Activated CD4-positive, alpha-beta T cell treated with anti-CD3 and anti-CD28 coated beads, Interleukin-2, Interleukin-4, amounts not matched to agents 100 ng/mL and 50 ng/mL, durations not matched to agents 16 hours and 8 hours (primary cell): ENCODE results near the gene KCNJ18.
"Not testable (repeated sequence)": the region's sequence is repeated elsewhere in the genome, so short reads cannot be mapped to it uniquely, and the experiment has no call there.

Experiments
- DNase-seq: peaks from one replicate; pipeline ENCODE4 v3.0.0-alpha.2; 2020; ENCODE audit warnings: low spot score

The KCNJ18 gene

GRCh38 chr17:21691883-21692703 is at the start of gene KCNJ18:
KCNJ18 (plus strand) TSS chr17:21692523; CDS start chr17:21702787, 10,264 bp downstream.
- DNase-seq, result not testable (repeated sequence)

DNA sequence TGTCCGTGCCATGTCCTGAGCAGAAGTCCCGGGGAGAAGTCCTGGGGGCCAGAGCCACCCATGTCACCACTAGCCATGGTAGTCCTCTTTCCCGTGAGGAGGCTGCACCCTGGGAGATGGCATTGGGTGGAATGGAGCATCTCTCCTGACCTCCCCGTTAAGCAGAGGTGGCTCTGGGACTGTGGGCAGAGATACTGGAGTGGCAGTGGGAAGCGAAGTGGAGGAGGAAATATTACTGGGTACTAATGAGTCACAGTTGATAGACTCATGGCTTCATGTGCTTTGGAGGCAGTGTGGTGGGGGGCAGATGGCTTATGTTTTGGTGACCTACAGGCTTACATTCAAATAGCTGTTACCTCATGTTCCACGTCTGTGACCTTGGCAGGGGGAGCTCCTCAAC is 44.2 kb upstream of the KCNJ18 start:
- not testable (repeated sequence) for DNase-seq

DNA sequence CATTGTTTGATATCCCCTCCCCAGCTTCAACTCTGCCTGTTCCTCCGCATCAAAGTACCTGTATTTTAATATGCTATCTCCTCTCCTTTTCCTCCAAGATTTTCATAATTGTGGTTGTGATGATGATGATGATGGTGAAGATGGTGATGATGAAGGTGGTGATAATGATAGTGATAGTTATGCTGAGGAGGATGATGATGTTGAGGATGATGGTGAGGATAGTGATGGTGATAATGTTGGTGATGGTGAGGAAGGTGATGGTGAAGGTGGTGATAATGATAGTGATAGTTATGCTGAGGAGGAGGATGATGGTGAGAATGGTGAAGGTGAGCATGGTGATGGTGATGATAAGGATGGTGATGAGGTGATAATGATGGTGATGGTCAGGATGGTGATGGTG is 42.3 kb upstream of the KCNJ18 start:
- DNase-seq, result not testable (repeated sequence)

DNA sequence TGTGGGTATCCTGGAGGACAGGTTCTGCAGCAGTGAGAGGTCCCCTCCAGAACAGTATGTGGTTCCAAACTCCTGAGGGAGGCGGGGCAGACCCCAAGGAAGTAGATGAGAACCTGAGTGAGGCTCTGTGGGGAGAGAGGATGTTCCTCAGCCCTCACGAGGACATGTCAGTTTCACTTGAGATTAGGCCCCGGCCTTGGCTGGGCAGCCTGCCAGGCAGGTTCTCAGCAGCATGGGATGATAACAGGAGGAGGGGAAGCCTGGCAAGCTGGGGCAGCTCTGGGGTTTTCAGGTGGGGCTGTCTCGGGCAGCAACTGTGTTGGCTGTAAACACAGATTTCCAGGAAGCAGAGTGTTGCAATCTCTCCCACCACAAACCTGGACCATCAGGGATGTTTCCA is 40.3 kb upstream of the KCNJ18 start:
- not testable (repeated sequence) for DNase-seq

DNA sequence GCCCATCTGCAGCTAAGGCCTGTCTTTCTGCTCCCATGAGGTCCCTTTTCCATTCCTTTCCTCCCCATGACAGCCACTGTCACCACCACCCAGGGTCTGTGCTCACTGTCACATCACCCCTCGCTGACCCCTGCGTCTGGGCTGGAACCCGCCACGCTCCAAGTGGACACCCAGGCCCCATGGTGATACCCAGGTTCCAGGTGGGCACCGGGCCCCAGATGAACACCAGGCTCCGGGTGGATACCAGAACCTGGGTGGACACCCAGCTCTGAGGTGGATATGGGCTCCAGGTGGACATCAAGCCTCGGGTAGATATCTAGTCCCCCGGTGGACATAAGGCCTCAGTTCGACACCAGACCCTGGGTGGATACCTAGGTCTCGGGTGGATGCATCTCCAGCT is 39.1 kb upstream of the KCNJ18 start:
- not testable (repeated sequence) for DNase-seq

- not testable (repeated sequence) for DNase-seq
Measured at GRCh38 chr17:21656518-21657309, 35.6 kb upstream of the KCNJ18 start.

DNA sequence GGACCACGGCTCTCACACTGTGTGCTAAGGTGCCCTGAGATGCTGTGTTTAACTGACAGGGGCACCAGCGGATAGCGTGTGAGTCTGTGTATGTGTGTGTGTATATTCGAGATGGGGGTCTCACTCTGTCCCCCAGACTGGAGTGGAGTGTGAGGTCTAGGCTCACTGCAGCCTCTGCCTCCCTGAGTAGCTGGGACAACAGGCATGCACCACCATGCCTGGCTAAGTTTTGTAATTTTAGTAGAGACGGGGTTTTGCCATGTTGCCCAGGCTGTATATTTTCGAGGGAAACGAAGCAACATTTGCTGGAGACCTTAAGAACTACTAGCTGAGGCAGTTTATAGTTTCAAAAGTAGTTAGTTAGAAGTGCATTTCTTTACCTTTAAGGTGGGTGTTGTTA is 32.7 kb upstream of the KCNJ18 start:
- not testable (repeated sequence) for DNase-seq

DNA sequence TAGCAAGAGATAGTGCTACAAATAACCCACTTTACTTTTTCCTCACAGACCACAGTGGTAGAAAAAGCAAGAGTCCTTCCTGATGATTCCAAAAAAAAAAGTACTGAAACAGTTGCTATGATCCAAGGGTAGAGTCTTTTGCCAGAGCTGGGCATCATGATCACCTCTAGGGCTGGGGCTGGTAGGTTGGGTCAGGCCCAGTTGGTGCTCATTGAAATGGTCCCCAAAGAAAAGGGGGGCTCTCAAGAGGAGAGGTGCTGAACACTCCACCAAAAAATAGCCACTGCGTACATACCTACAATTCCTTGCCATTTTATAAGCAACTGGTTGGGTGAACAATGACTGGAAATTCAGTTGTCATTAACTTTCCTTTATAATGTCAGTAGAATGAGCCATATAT is 30.9 kb upstream of the KCNJ18 start:
- DNase-seq, result not testable (repeated sequence)

GRCh38 chr17:21663166-21663565 is 29.2 kb upstream of the KCNJ18 start:
- DNase-seq, result not testable (repeated sequence)

DNA sequence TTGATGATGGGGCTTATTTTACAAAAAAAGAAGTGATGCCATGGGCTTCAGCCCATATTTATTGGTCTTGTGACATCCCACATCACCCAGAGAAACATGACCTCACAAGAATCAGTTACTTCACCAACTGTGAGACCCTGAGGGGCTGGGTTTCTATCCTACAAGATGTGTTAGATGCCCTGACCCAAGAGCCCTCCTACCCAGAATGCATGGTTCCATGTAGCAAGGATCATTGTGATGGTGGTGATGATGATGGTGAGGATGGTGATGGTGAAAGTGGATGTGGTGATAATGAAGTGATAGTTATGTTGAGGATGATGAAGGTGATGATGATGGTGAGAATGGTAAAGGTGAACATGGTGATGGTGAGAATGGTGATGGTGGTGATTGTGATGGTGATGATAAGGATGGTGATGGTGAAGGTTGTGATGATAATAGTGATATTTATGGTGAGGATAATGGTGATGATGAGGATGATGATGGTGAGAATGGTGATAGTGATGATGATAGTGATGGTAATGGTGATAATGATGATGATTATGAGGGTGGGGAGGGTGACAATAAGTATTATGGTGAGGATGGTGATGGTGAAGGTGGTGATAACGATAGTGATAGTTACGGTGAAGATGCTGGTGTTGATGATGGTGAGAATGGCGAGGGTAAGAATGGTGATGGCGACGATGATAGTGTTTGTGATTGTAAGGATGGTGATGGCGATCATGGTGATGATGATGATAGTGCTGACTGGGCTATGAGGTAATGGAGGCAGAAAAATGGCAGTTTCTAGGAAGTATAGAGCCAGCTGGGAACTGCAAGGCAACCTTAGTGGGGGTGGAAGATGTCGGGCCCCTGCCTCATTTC is 28.5 kb upstream of the KCNJ18 start:
- not testable (repeated sequence) for DNase-seq

DNA sequence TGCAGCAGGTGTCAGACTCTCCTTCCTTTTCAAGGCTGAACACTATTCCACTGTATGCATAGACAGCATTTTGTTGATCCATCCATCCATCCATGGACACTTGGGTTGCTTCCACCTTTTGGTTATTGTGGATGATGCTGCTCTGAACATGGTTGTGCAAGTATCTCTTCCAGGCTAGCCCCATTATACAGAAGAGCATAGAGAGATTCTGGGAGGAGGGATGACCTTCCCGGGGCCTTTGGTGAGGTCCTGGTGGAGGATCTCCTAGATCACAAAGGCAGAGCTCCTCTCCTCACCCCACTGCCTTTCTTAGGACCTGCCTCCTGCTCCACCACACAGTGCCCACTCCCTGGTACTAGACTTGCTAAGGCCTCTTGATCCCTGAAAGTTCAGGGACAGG is 27.2 kb upstream of the KCNJ18 start:
- DNase-seq, result not testable (repeated sequence)

- not testable (repeated sequence) for DNase-seq
Measured at GRCh38 chr17:21665935-21666493, 26.3 kb upstream of the KCNJ18 start.

DNA sequence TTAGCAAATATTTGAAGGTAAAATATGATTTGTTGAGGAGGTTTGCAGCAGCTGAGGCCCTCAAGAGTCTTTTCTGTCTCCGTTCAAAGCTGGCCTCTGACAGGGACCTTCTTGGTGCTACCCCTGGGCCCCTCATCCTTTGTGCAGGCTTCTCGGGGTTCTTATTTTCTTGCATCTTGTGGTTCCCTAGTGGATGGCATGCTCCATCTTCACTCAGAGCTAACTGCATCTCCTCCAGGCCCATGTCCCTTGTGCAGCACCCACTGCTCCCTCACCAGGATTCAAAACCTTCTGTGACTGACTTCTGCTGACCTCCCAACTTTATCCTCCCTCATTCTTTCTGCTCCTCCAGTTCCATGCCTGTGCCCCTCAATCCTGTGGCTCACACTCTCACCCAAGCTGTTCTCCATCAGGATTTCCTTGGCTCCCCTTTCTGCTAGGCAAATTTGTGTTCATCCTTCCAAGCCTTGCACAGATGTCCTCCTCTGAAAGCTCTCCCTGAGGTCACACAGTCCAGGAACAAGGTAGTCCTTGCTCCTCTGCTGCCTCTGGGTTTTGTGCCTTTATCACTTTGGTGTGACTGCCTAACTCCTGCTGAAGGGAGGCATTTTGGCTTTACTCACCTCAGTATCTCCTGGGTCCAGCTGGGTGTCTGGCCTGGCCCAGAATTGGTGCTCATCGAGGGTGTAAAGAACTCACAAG is 25.5 kb upstream of the KCNJ18 start:
- not testable (repeated sequence) for DNase-seq

- not testable (repeated sequence) for DNase-seq
Measured at GRCh38 chr17:21667413-21668117, 24.8 kb upstream of the KCNJ18 start.

- DNase-seq, result not testable (repeated sequence)
Measured at GRCh38 chr17:21668118-21668488, 24.2 kb upstream of the KCNJ18 start.

- DNase-seq, result not testable (repeated sequence)
Measured at GRCh38 chr17:21668746-21669508, 23.4 kb upstream of the KCNJ18 start.

DNA sequence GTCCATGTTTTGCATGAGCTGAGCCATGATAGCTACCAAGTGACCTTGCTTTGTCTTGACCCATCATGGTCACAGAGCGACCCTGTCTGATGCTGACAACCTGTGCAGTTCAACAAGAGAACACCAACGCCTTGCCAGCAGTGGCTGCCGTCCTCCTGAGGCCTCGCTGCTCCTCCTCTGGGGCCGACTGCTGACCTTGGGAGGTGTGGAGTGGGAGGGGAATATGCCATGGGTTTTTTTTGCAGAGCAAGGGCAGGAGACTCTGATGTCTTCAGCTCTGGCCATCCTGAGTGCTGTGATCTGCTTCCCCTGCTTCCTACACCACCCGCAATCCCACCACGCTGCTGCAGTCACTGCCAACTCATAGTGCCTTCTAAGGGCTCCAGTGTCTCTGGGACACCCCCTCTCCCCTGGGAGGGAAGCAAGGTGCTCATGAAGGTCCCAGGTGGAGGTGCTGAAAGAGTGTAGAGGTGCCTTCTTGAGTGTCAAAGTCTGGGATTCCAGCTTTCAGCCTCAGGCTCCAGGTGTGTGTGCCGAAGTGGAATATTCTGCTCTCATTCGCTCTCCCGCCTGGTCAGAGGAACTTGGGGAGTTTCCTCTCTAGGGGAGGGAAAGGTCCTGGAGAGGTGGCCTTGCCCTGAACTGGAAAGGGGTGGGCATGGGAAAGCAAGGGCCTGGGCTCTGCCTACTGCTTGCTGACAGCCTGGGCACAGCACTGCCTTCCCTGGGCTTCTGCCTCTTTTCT is 22.5 kb upstream of the KCNJ18 start:
- DNase-seq, result not testable (repeated sequence)

GRCh38 chr17:21670361-21671155 is 21.8 kb upstream of the KCNJ18 start:
- not testable (repeated sequence) for DNase-seq
